ENCODE results near the gene HOXA13. TPM values are rescaled to one million over a fixed set of nuclear protein-coding genes. Genes with fewer than 3 reads are reported as not detected.

Gene HOXA13
- total RNA-seq, 4 donors from 2014 or later: not detected

GRCh38 chr7:27203964-27204594, 4.2 kb upstream of the HOXA13 start:
- no peak for TF ChIP-seq POLR2A (IDR thresholded peaks at IDR 0.05; ENCODE audit: low read depth)
- no peak for TF ChIP-seq POLR2AphosphoS5 (IDR thresholded peaks at IDR 0.05)
- TF ChIP-seq EP300 (IDR thresholded peaks at IDR 0.05): no peak
- TF ChIP-seq CTCF (IDR thresholded peaks at IDR 0.05): no peak
- Histone ChIP-seq H3K9me3 (no peaks in the 10 kb centered on the region), H3K36me3 (no peaks in the 10 kb centered on the region), H3K27me3 (peaks cover 13 to 100% (median 67%) of the 10 kb centered on the region in 4 donors), H3K27ac (replicated peaks in 1 of 4) (no peak overlapping the region), H3K4me1 (peaks cover 20 to 51% (median 43%) of the 10 kb centered on the region in 4 donors), H3K4me3 (no peak overlapping the region)
- 22% methylated on average over 4 of the region's 4 CpGs for WGBS
- DNase-seq (ENCODE audit: extremely low spot score): no peak
- intact Hi-C loops (cut with DNase I): loop anchor here (10.0 kb wide), 1 partner anchor 581 kb away; no protein-coding TSS in a partner anchor

GRCh38 chr7:27203365-27203953, 3.6 kb upstream of the HOXA13 start:
- no peak for TF ChIP-seq CTCF (IDR thresholded peaks at IDR 0.05)
- no peak for TF ChIP-seq EP300 (IDR thresholded peaks at IDR 0.05)
- TF ChIP-seq POLR2AphosphoS5 (IDR thresholded peaks at IDR 0.05): no peak
- TF ChIP-seq POLR2A (IDR thresholded peaks at IDR 0.05; ENCODE audit: low read depth): no peak
- Histone ChIP-seq H3K36me3 (no peaks in the 10 kb centered on the region), H3K4me3 (no peak overlapping the region), H3K27me3 (peaks cover 19 to 100% (median 73%) of the 10 kb centered on the region in 4 donors), H3K9me3 (no peaks in the 10 kb centered on the region), H3K4me1 (peaks cover 25 to 58% (median 49%) of the 10 kb centered on the region in 4 donors), H3K27ac (replicated peaks in 1 of 4) (no peak overlapping the region)
- intact Hi-C loops (cut with DNase I): loop anchor here (10.0 kb wide), 1 partner anchor 581 kb away; no protein-coding TSS in a partner anchor
- DNase-seq (ENCODE audit: extremely low spot score): no peak
- 21% methylated on average over 10 of the region's 10 CpGs for WGBS

- 17% methylated on average over 3 of the region's 3 CpGs for WGBS
- TF ChIP-seq CTCF (IDR thresholded peaks at IDR 0.05): no peak
- TF ChIP-seq POLR2A (IDR thresholded peaks at IDR 0.05; ENCODE audit: low read depth): no peak
- no peak for TF ChIP-seq POLR2AphosphoS5 (IDR thresholded peaks at IDR 0.05)
- no peak for TF ChIP-seq EP300 (IDR thresholded peaks at IDR 0.05)
- Histone ChIP-seq H3K27ac (replicated peaks in 1 of 4) (no peak overlapping the region), H3K4me3 (no peak overlapping the region), H3K9me3 (no peaks in the 10 kb centered on the region), H3K4me1 (peaks cover 25 to 62% (median 52%) of the 10 kb centered on the region in 4 donors), H3K27me3 (peaks cover 20 to 100% (median 77%) of the 10 kb centered on the region in 4 donors), H3K36me3 (no peaks in the 10 kb centered on the region)
- intact Hi-C loops (cut with DNase I): loop anchor here (10.0 kb wide), 1 partner anchor 582 kb away; no protein-coding TSS in a partner anchor
- DNase-seq (ENCODE audit: extremely low spot score): no peak
Observed at GRCh38 chr7:27202862-27203134, 2.9 kb upstream of the HOXA13 start.

- H3K36me3 ChIP-seq: no peaks in the 10 kb centered on the region
- 19% methylated on average over 29 of the region's 30 CpGs for WGBS
- intact Hi-C loops (cut with DNase I): loop anchor here (10.0 kb wide), 1 partner anchor 583 kb away; no protein-coding TSS in a partner anchor
- DNase-seq (ENCODE audit: extremely low spot score): no peak
- H3K27ac ChIP-seq (replicated peaks in 1 of 4): no peak overlapping the region
- H3K4me3 ChIP-seq: no peak overlapping the region
- peaks cover 20 to 100% (median 82%) of the 10 kb centered on the region in 4 donors for H3K27me3 ChIP-seq
- H3K4me1 ChIP-seq: peaks cover 25 to 62% (median 52%) of the 10 kb centered on the region in 4 donors
- no peaks in the 10 kb centered on the region for H3K9me3 ChIP-seq
- no peak for TF ChIP-seq POLR2AphosphoS5 (IDR thresholded peaks at IDR 0.05)
- no peak for TF ChIP-seq CTCF (IDR thresholded peaks at IDR 0.05)
- no peak for TF ChIP-seq POLR2A (IDR thresholded peaks at IDR 0.05; ENCODE audit: low read depth)
- TF ChIP-seq EP300 (IDR thresholded peaks at IDR 0.05): no peak
Observed at GRCh38 chr7:27202018-27202861, 2.3 kb upstream of the HOXA13 start.
